ENCODE data around the gene MED12.

- TF ChIP-seq POLR2A (IDR thresholded peaks at IDR 0.05) (no peak), CTCF (IDR thresholded peaks at IDR 0.05) (no peak)
These were observed 21.7 kb upstream of the MED12 start for GRCh38 chrX:71096760-71097032.
